Measurements from ENCODE around the gene MYO1F.
A peak's percentile ranks its signal among the peaks of the same experiment; 100 is the strongest.
"Not testable (repeated sequence)": the region's sequence is repeated elsewhere in the genome, so short reads cannot be mapped to it uniquely, and the experiment has no call there.

Gene MYO1F

GRCh38 chr19:8576273-8576993, 809 bp downstream of the MYO1F start:
- peak; percentile 1 for TF ChIP-seq CTCF (IDR thresholded peaks at IDR 0.05; ENCODE audit: insufficient read depth, low read length, poor library complexity, severe bottlenecking)
- H3K36me3 ChIP-seq (ENCODE audit: control insufficient read depth, insufficient read depth, low read length) = no peaks in the 10 kb centered on the region
- DNase-seq (ENCODE audit: extremely low read depth, insufficient read length) = no peak
- no peaks in the 10 kb centered on the region for H3K27me3 ChIP-seq (replicated peaks; ENCODE audit: control insufficient read depth, insufficient read depth, low read length)
- peak overlapping the region; percentile 66 for H3K4me3 ChIP-seq (replicated peaks; ENCODE audit: low read depth, low read length)

GRCh38 chr19:8575467-8575997, 1.7 kb downstream of the MYO1F start:
- 0 out of 2 replicates have a peak overlapping the region, but pooled peaks have one; percentile 10 for H3K4me3 ChIP-seq (replicated peaks; ENCODE audit: low read depth, low read length)
- no peaks in the 10 kb centered on the region for H3K27me3 ChIP-seq (replicated peaks; ENCODE audit: control insufficient read depth, insufficient read depth, low read length)
- no peaks in the 10 kb centered on the region for H3K36me3 ChIP-seq (ENCODE audit: control insufficient read depth, insufficient read depth, low read length)
- TF ChIP-seq CTCF (IDR thresholded peaks at IDR 0.05; ENCODE audit: insufficient read depth, low read length, poor library complexity, severe bottlenecking) = no peak
- DNase-seq (ENCODE audit: extremely low read depth, insufficient read length) = no peak

- not testable (repeated sequence) for DNase-seq (ENCODE audit: extremely low read depth, insufficient read length); H3K27me3 ChIP-seq (replicated peaks; ENCODE audit: control insufficient read depth, insufficient read depth, low read length); H3K36me3 ChIP-seq (ENCODE audit: control insufficient read depth, insufficient read depth, low read length); H3K4me3 ChIP-seq (replicated peaks; ENCODE audit: low read depth, low read length)
Measured at GRCh38 chr19:8574619-8574922, 2.7 kb downstream of the MYO1F start.

GRCh38 chr19:8573316-8573715, 3.9 kb downstream of the MYO1F start:
- DNase-seq (ENCODE audit: extremely low read depth, insufficient read length) = no peak
- Histone ChIP-seq H3K27me3 (replicated peaks; ENCODE audit: control insufficient read depth, insufficient read depth, low read length) (no peaks in the 10 kb centered on the region), H3K36me3 (ENCODE audit: control insufficient read depth, insufficient read depth, low read length) (no peaks in the 10 kb centered on the region), H3K4me3 (replicated peaks; ENCODE audit: low read depth, low read length) (no peak overlapping the region)
- TF ChIP-seq CTCF (IDR thresholded peaks at IDR 0.05; ENCODE audit: insufficient read depth, low read length, poor library complexity, severe bottlenecking) = no peak

GRCh38 chr19:8571006-8571411, 6.2 kb downstream of the MYO1F start:
- TF ChIP-seq CTCF (IDR thresholded peaks at IDR 0.05; ENCODE audit: insufficient read depth, low read length, poor library complexity, severe bottlenecking) = no peak
- no peaks in the 10 kb centered on the region for H3K36me3 ChIP-seq (ENCODE audit: control insufficient read depth, insufficient read depth, low read length)
- DNase-seq (ENCODE audit: extremely low read depth, insufficient read length) = no peak
- H3K27me3 ChIP-seq (replicated peaks; ENCODE audit: control insufficient read depth, insufficient read depth, low read length) = no peaks in the 10 kb centered on the region
- H3K4me3 ChIP-seq (replicated peaks; ENCODE audit: low read depth, low read length) = no peak overlapping the region

GRCh38 chr19:8569066-8569771, 8.0 kb downstream of the MYO1F start:
- Histone ChIP-seq H3K4me3 (replicated peaks; ENCODE audit: low read depth, low read length) (no peak overlapping the region), H3K27me3 (replicated peaks; ENCODE audit: control insufficient read depth, insufficient read depth, low read length) (no peaks in the 10 kb centered on the region), H3K36me3 (ENCODE audit: control insufficient read depth, insufficient read depth, low read length) (no peaks in the 10 kb centered on the region)
- TF ChIP-seq CTCF (IDR thresholded peaks at IDR 0.05; ENCODE audit: insufficient read depth, low read length, poor library complexity, severe bottlenecking) = no peak
- DNase-seq (ENCODE audit: extremely low read depth, insufficient read length) = peak; percentile 64
